K562 (cell line): Measurements from ENCODE around the gene KIAA1614. TPM values are rescaled to one million over a fixed set of nuclear protein-coding genes. Genes with fewer than 3 reads are reported as not detected.

ENCODE experiments used
- ARID3A ChIP-seq: IDR thresholded peaks from 2 replicates; pipeline ENCODE4 v1.6.1; 2012; ENCODE audit warnings: low read depth, low read length, improper control_type of control experiment, borderline replicate concordance
- CC2D1A ChIP-seq: fragments of 450-650 bp; IDR thresholded peaks from 2 replicates; pipeline ENCODE4 v1.6.1; 2017; ENCODE audit warnings: mild to moderate bottlenecking
- DEAF1 ChIP-seq: fragments of 450-650 bp; formaldehyde crosslinking; IDR thresholded peaks from 2 replicates; pipeline ENCODE4 v1.4.0; 2020; ENCODE audit warnings: mild to moderate bottlenecking, moderate library complexity
- E2F1 ChIP-seq: sonication (generic); formaldehyde crosslinking; IDR thresholded peaks from 2 replicates; pipeline ENCODE4 v1.8.1; 2023; ENCODE audit warnings: mild to moderate bottlenecking, missing genetic modification reagents, moderate library complexity
- GATAD2B ChIP-seq: fragments of 450-650 bp; IDR thresholded peaks from 2 replicates; pipeline ENCODE4 v1.6.1; 2017; ENCODE audit warnings: mild to moderate bottlenecking, borderline replicate concordance
- HDAC3 ChIP-seq: fragments of 450-650 bp; IDR thresholded peaks from 2 replicates; pipeline ENCODE4 v1.6.1; 2018; ENCODE audit warnings: borderline replicate concordance, mild to moderate bottlenecking, moderate library complexity; ENCODE audit not compliant: partially characterized antibody
- NR2F6 ChIP-seq: fragments of 450-650 bp; formaldehyde crosslinking; IDR thresholded peaks from 2 replicates; pipeline ENCODE4 v1.4.0; 2020; ENCODE audit warnings: mild to moderate bottlenecking
- NRF1 ChIP-seq, 2 experiments: fragments of 450-650 bp; IDR thresholded peaks in 1 of 2; conservative IDR thresholded peaks in 1 of 2; 2 replicates each; pipeline ENCODE4 v1.6.1; 2014; ENCODE audit warnings: mild to moderate bottlenecking in 2 of 2
- RAD21 ChIP-seq, 2 experiments: fragments of 250-450 bp in 1 of 2; fragments of 450-650 bp in 1 of 2; sonication (Bioruptor Pico) in 1 of 2; formaldehyde crosslinking in 1 of 2; IDR thresholded peaks in 1 of 2; conservative IDR thresholded peaks in 1 of 2; 2 replicates each; pipeline versions ENCODE4 v1.4.0 to v1.8.0; 2020 to 2022; ENCODE audit warnings: mild to moderate bottlenecking in 2 of 2, moderate library complexity in 1 of 2
- RB1 ChIP-seq: fragments of 450-650 bp; IDR thresholded peaks from 2 replicates; pipeline ENCODE4 v1.6.1; 2017; ENCODE audit warnings: low read depth, mild to moderate bottlenecking
- SIN3B ChIP-seq: fragments of 450-650 bp; IDR thresholded peaks from 2 replicates; pipeline ENCODE4 v1.6.1; 2017; ENCODE audit warnings: low read depth, mild to moderate bottlenecking, moderate library complexity
- SMAD4 ChIP-seq: fragments of 250-450 bp; sonication (Bioruptor Pico); conservative IDR thresholded peaks from 2 replicates; pipeline ENCODE4 v1.8.0; 2021; ENCODE audit warnings: inconsistent platforms, mild to moderate bottlenecking, moderate library complexity
- SMARCE1 ChIP-seq: fragments of 450-650 bp; IDR thresholded peaks from 2 replicates; pipeline ENCODE4 v1.7.1; 2016; ENCODE audit warnings: mild to moderate bottlenecking
- SMC3 ChIP-seq: conservative IDR thresholded peaks from 2 replicates; pipeline ENCODE4 v1.6.1; 2011; ENCODE audit warnings: low read depth, low read length, improper control_type of control experiment; ENCODE audit not compliant: insufficient read depth
- SRSF1 ChIP-seq: fragments of 200-400 bp; formaldehyde crosslinking; IDR thresholded peaks from 2 replicates; pipeline ENCODE4 v1.6.1; 2017; ENCODE audit warnings: mild to moderate bottlenecking, low read depth, low read length, moderate library complexity
- TEAD1 ChIP-seq, 2 experiments: fragments of 450-650 bp in 1 of 2; sonication (generic) in 1 of 2; formaldehyde crosslinking; IDR thresholded peaks; 2 replicates each; pipeline versions ENCODE4 v1.4.0 to v1.8.0; 2020 to 2022; ENCODE audit warnings: mild to moderate bottlenecking in 2 of 2, missing genetic modification reagents in 1 of 2
- THRB ChIP-seq: fragments of 450-650 bp; formaldehyde crosslinking; conservative IDR thresholded peaks from 2 replicates; pipeline ENCODE4 v1.4.0; 2022; ENCODE audit warnings: mild to moderate bottlenecking, missing genetic modification characterization
- ZNF696 ChIP-seq: fragments of 250-450 bp; sonication (Bioruptor Pico); conservative IDR thresholded peaks from 2 replicates; pipeline ENCODE4 v1.4.0; 2020; ENCODE audit warnings: mild to moderate bottlenecking, moderate library complexity
- polyA plus RNA-seq, 8 experiments: library from polyadenylated mRNA; depleted of rRNA in 4 of 8; stranded (reverse) in 5 of 8; unstranded in 3 of 8; fragments of >200 nt; fragmentation: Nextera tagmentation in 2 of 8; fragmentation: Illumina TruSeq in 1 of 8; extraction: Ambion mirVana in 2 of 8; extraction: Trizol in 1 of 8; gene quantifications; 2 replicates each; pipeline versions ENCODE4 v1.2.1 to v1.2.3, GENCODE V29; 2011 to 2014; ENCODE audit warnings: inconsistent platforms in 1 of 8, missing spikeins in 1 of 8
- total RNA-seq, 7 experiments: library from RNA; depleted of rRNA in 6 of 7; stranded (reverse); fragments of >200 nt in 6 of 7; fragmentation: Illumina TruSeq in 2 of 7; extraction: Trizol in 2 of 7; gene quantifications; 2 replicates each; pipeline versions ENCODE4 v1.2.1 to v1.2.3, GENCODE V29; 2011 to 2021; ENCODE audit warnings: low replicate concordance in 1 of 7
- TF ChIP-seq, protein P1 (sequence below): fragments of 250-450 bp; sonication (Bioruptor Pico); IDR thresholded peaks from 2 replicates; pipeline ENCODE4 v1.8.0; 2022; ENCODE audit warnings: inconsistent platforms

Gene KIAA1614
- total and polyA plus RNA-seq, 9 of the 15 experiments (the other 6 are each of a cell fraction or from before 2014, with no cell fraction given) = 0.01 to 1.1 (median 0.15) TPM; not detected in 1

DNA sequence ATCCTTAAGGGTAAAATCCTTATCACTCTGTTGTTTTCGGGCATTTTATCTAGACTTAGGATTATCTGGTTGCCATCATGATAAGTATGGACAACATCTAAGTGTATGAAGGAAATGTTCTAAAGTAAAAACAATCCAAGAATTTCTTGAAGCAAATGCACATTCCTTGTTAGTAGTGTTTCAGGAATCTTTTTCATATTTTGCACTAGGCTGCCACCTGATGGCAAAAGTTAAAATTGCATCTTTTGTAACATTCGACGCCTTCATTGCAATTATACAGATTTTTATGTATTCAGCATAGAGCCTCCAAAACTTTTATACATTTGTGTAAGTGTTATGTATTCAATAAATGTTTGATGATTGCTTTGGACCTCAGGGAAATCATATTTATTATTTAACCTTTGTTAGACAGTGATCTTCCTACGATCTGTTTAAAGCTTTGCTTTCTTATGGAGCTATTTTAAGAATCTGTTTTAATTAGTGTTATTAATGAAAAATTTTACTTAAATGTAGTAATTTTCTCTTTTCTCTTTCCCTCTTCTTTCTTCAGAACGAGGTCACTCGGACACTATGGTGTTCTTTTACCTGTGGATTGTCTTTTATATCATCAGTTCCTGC is 49.4 kb upstream of the KIAA1614 start (continued):
- peak; percentile 98 to 99 for TF ChIP-seq RAD21 (CRISPR knock-in tag; conservative IDR thresholded peaks at IDR 0.05 in 1 of 2, IDR thresholded peaks at IDR 0.05 in 1 of 2)
- 0 out of 2 replicates have a peak, but pooled peaks have one; percentile 25 for TF ChIP-seq RB1
- TF ChIP-seq ZNF696 (CRISPR knock-in tag) = 0 out of 2 replicates have a peak, but pooled peaks have one; percentile 4
- TF ChIP-seq TEAD1 (CRISPR knock-in tag; IDR thresholded peaks at IDR 0.05) = peak in 1 of 2 experiments; percentile 61; a peak in 1 of 4 replicates
- TF ChIP-seq SIN3B = 0 out of 2 replicates have a peak, but pooled peaks have one; percentile 23
- peak; percentile 31 for TF ChIP-seq HDAC3
- 0 out of 2 replicates have a peak, but pooled peaks have one; percentile 22 for TF ChIP-seq ARID3A
- TF ChIP-seq GATAD2B = 0 out of 2 replicates have a peak, but pooled peaks have one; percentile 21
- TF ChIP-seq, protein P1, sequence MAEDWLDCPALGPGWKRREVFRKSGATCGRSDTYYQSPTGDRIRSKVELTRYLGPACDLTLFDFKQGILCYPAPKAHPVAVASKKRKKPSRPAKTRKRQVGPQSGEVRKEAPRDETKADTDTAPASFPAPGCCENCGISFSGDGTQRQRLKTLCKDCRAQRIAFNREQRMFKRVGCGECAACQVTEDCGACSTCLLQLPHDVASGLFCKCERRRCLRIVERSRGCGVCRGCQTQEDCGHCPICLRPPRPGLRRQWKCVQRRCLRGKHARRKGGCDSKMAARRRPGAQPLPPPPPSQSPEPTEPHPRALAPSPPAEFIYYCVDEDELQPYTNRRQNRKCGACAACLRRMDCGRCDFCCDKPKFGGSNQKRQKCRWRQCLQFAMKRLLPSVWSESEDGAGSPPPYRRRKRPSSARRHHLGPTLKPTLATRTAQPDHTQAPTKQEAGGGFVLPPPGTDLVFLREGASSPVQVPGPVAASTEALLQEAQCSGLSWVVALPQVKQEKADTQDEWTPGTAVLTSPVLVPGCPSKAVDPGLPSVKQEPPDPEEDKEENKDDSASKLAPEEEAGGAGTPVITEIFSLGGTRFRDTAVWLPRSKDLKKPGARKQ (CRISPR knock-in tag) = 0 out of 2 replicates have a peak, but pooled peaks have one; percentile 20
- 0 out of 2 replicates have a peak, but pooled peaks have one; percentile 26 for TF ChIP-seq CC2D1A
- TF ChIP-seq SRSF1 = no peak
- TF ChIP-seq NRF1 (conservative IDR thresholded peaks at IDR 0.05 in 1 of 2, IDR thresholded peaks at IDR 0.05 in 1 of 2) = no peak
- TF ChIP-seq DEAF1 (CRISPR knock-in tag) = peak; percentile 97
- TF ChIP-seq THRB (CRISPR knock-in tag) = no peak
- 0 out of 2 replicates have a peak, but pooled peaks have one; percentile 30 for TF ChIP-seq SMAD4 (CRISPR knock-in tag)
- no peak for TF ChIP-seq NR2F6 (CRISPR knock-in tag)
- peak; percentile 82 for TF ChIP-seq SMC3
- no peak for TF ChIP-seq SMARCE1
- TF ChIP-seq E2F1 = 0 out of 2 replicates have a peak, but pooled peaks have one; percentile 41
